HG03196 (cell line): Measurements from ENCODE around the gene NODAL.

Experiments used
- ATAC-seq: cut with Tn5 transposase; IDR thresholded peaks from one replicate; pipeline ENCODE4 v1.9.1; 2021; ENCODE audit not compliant: unreplicated experiment

The NODAL gene

GRCh38 chr10:70433581-70434280 lies 7.8 kb downstream of the NODAL start:
- no peak for ATAC-seq

- ATAC-seq: no peak
Observed at GRCh38 chr10:70432561-70433263, 8.8 kb downstream of the NODAL start.

GRCh38 chr10:70432101-70432500 lies 9.4 kb downstream of the NODAL start:
- no peak for ATAC-seq

- no peak for ATAC-seq
Observed at GRCh38 chr10:70430493-70431445, 10.7 kb downstream of the NODAL start.

GRCh38 chr10:70426823-70427222 lies 14.7 kb downstream of the NODAL start:
- ATAC-seq: no peak

GRCh38 chr10:70425096-70425495 lies 16.4 kb downstream of the NODAL start:
- no peak for ATAC-seq

- ATAC-seq: no peak
Observed at GRCh38 chr10:70424320-70424719, 17.2 kb downstream of the NODAL start.

DNA sequence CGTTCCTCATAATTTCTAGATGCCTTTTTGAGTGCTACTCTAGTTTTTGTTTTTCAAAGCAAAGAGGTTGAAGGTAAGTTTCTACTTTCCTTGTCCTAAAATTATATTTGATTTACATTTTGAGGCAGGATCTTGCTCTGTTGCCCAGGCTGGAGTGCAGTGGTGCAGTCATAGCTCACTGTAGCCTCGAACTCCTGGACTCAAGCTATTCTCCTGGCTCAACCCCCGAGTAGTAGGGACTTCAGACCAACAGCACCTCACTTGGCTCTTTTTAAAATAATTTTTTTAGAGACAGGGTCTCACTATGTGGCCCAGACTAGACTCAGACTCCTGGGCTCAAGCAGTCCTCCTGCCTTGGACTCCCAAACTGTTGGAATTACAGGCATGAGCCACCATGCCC lies 22.8 kb downstream of the NODAL start:
- ATAC-seq: no peak

DNA sequence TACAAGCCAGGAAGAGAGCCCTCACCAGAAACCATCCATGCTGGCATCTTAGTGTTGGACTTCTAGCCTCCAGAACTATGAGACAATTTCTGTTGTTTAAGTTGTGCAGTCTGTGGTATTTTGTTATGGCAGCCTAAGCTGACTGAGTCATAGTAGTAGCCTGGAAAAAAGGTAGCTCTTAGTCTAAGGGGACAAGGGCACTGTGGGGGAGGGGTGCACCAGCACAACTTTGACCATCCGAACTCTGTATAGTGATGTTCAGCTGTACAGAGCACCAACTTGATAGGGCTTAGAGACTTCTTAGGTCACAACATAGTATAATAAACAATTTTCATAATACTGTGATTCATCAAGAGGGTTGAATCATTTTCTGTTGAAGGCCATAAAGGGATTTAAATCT lies 23.3 kb downstream of the NODAL start:
- no peak for ATAC-seq

GRCh38 chr10:70417568-70417967 lies 23.9 kb downstream of the NODAL start:
- ATAC-seq: no peak

GRCh38 chr10:70412356-70412755 lies 29.1 kb downstream of the NODAL start:
- no peak for ATAC-seq

DNA sequence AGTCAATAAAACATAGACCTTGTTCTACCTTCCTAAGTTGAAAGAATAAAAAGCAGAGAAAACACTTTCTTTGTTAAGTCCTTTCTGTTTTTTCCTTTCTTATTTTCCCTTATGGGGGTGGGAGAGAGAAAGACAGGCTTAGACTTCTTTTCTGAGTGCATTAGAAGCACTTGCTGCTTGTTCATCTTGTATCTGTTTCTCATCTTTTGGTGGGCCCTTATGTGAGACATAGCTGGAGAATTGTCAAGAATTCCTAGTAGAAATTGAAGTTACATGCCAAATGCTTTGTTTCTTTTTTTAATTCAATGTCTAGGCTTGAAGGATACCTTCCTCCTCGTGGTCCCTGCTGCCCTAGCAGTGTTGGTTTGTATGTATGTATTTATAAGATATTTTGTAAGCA lies 30.9 kb downstream of the NODAL start:
- ATAC-seq: no peak

- no peak for ATAC-seq
Observed at GRCh38 chr10:70409772-70410171, 31.7 kb downstream of the NODAL start.

GRCh38 chr10:70405037-70405824 lies 36.2 kb downstream of the NODAL start:
- peak; percentile 34 for ATAC-seq

DNA sequence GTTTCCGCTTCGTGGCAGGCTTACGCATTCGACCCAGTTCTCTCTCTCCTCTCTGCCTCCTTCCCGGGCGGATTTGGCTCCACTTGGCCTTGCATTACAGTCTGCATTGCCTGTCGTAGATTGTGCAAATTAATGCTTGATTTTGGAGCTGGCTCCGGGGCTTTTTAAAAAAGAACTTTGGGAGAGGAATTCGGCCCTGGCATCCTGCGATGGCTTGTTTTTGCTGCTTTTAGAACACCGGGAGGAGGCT lies 36.8 kb downstream of the NODAL start:
- ATAC-seq: no peak

DNA sequence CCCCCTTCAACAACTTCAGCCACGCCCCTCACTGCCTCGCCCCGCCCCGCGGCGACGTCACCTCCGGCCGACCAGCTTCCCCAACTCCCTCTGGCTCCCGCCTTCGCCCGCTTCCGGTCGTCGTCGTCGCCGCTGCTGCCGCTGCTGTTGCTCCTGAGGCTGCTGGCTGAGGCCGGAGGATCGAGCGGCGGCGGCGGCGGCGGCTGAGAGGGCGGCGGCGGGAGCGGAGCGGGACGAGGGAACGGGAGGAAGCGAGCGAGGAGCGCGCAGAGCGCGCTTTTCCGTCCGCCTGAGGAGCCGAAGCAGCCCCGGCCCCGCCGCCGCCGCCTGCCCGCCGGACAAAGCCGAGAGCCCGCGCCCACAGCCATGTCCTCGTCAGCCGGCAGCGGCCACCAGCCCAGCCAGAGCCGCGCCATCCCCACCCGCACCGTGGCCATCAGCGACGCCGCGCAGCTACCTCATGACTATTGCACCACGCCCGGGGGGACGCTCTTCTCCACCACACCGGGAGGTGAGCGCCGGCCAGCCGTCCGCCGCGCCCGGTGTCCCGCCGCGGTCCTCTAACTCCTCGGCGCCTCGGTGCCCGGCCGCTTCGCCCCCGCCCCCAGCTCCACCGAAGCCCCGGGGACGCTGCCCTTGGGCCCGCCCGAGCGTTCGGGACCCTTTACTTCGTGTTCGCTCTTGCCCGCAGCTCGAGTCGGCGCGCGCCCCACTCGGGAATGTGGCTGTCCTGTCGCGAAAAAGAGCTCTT lies 37.3 kb downstream of the NODAL start, which contains the start of gene EIF4EBP2:
EIF4EBP2 (plus strand) TSS at position 110 of the 751 bp plus-strand sequence; CDS start at position 367, 257 bp downstream.
- peak; percentile 84 for ATAC-seq

DNA sequence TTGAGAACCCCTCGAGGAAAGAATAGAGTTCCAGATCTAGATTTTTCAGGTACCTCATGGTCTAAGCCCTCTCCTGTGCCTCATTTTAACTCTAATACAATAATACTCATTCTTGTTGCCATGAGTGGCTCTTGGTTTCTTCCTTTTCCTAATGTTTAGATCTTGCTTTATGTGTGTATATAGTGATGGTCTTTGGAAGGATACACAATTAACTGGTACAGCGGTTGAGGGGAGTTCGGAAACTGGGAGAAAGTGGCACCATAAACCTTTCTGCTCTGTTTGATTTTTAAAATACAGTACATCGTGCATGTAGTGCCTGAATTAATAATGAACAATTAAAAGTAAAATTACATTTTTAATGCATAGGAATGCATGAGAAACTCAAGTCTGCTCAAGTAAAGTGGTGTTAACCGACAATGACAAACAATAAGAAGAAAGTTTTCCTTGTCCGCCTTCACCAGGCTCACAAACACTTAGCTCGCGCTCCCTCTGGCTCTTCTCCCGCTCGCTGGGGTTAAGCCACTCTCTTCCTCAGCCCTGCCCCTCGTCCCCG lies 37.9 kb downstream of the NODAL start:
- peak; percentile 5 for ATAC-seq

DNA sequence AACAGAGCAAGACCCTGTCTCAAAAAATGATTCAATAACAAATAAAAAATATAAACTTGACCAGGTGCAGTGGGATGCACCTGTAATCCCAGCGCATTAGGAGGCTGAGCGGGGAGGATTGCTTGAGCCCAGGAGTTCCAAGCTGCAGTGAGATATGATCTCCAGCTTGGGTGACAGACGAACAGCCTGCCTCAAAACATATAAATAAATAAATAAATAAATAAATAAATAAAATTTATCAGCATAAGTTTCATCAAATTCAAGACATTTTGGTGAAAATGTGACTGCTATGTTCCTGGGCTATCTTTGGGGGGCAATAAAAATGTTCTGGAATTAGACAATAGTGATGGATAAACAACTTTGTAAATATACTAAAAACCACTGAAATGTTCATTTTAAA lies 42.3 kb downstream of the NODAL start:
- no peak for ATAC-seq

DNA sequence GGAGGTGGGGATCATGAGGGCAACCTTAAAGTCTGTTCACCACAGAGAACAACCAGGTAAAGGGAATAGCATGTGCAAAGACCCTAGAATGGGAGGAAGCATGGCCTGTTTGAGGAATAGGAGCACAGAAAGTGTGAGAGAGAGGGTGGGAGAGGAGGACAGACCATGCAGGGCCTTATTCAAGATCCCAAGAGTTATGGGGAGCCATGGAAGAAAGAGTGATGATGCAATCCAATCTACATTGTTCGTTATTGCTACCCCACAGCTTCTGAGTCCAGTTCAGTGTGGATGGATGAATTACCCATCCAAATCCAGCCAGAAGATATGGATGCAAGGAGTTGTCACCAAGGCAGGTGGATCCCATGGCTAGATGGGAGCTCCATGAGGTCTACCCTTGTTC lies 45.3 kb downstream of the NODAL start:
- ATAC-seq: no peak

DNA sequence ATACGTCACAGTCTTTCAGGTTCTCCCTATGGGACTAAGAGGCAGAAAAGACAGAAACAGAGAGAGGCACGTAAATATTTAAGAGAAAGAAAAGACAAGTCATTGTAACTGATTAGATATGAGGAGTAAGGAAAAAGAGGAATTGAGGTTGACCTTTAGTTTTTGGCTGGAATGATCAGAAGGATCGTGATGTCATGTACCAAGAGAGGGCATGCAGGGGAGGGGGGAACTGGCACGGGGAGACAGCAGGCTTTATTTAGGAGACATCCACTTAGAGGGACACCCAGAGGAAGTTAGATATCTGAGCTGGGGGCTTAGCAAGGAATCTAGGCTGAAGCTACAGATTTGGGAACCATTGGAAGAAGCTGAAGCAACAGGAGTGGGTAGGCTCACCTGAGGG lies 49.8 kb downstream of the NODAL start:
- ATAC-seq: no peak
